KMS-11 (cell line): ENCODE measurements around the gene MMP10.

Experiments used
- H2AFZ ChIP-seq: fragments of 200-600 bp; sonication (generic); 2 replicates; pipeline ENCODE4 v1.6.1; 2016; ENCODE audit warnings: antibody characterized with exemption, mixed run types, low read depth
- H3K27ac ChIP-seq: fragments of 200-600 bp; sonication (generic); 2 replicates; pipeline ENCODE4 v1.6.1; 2016; ENCODE audit warnings: mild to moderate bottlenecking, mixed run types
- H3K27me3 ChIP-seq: fragments of 200-600 bp; sonication (generic); 2 replicates; pipeline ENCODE4 v1.6.1; 2017; ENCODE audit warnings: mild to moderate bottlenecking, low read depth, mixed run types, moderate library complexity; ENCODE audit not compliant: insufficient read depth
- H3K36me3 ChIP-seq: fragments of 200-600 bp; sonication (generic); 2 replicates; pipeline ENCODE4 v1.6.1; 2017; ENCODE audit warnings: mild to moderate bottlenecking, mixed run types; ENCODE audit not compliant: insufficient read depth
- H3K4me1 ChIP-seq: fragments of 200-600 bp; sonication (generic); 2 replicates; pipeline ENCODE4 v1.6.1; 2016; ENCODE audit warnings: mild to moderate bottlenecking, low read depth, mixed run types; ENCODE audit not compliant: poor library complexity, severe bottlenecking
- H3K4me2 ChIP-seq: fragments of 200-600 bp; sonication (generic); 2 replicates; pipeline ENCODE4 v1.7.0; 2016; ENCODE audit warnings: mild to moderate bottlenecking, mixed run types
- H3K4me3 ChIP-seq: fragments of 200-600 bp; sonication (generic); IDR thresholded peaks from 2 replicates; pipeline ENCODE4 v1.6.1; 2017; ENCODE audit warnings: low read depth, low read length, mixed read lengths; ENCODE audit not compliant: insufficient read depth
- H3K79me2 ChIP-seq: fragments of 200-600 bp; sonication (generic); 2 replicates; pipeline ENCODE4 v1.6.1; 2016; ENCODE audit warnings: low read depth, mixed run types; ENCODE audit not compliant: insufficient read depth
- H3K9ac ChIP-seq: fragments of 200-600 bp; sonication (generic); 2 replicates; pipeline ENCODE4 v1.6.1; 2016; ENCODE audit warnings: mild to moderate bottlenecking, mixed run types
- H4K20me1 ChIP-seq: fragments of 200-600 bp; sonication (generic); 2 replicates; pipeline ENCODE4 v1.6.1; 2016; ENCODE audit warnings: mild to moderate bottlenecking, mixed run types; ENCODE audit not compliant: insufficient read depth
- CTCF ChIP-seq: fragments of 200-600 bp; sonication (generic); conservative IDR thresholded peaks from 2 replicates; pipeline ENCODE4 v1.6.1; 2017; ENCODE audit warnings: low read depth, mild to moderate bottlenecking, antibody characterized with exemption, low read length, moderate library complexity, mixed read lengths

MMP10 gene

GRCh38 chr11:102807921-102808320 lies 27.5 kb upstream of the MMP10 start:
- no peaks in the 10 kb centered on the region for H3K79me2 ChIP-seq
- TF ChIP-seq CTCF, result no peak
- H3K27me3 ChIP-seq, result no peaks in the 10 kb centered on the region
- no peak overlapping the region for H3K27ac ChIP-seq
- no peaks in the 10 kb centered on the region for H3K36me3 ChIP-seq
- H4K20me1 ChIP-seq, result no peaks in the 10 kb centered on the region
- H3K4me3 ChIP-seq, result no peak overlapping the region
- no peak overlapping the region for H3K4me2 ChIP-seq
- H2AFZ ChIP-seq, result no peak overlapping the region
- H3K4me1 ChIP-seq, result no peaks in the 10 kb centered on the region
- H3K9ac ChIP-seq, result no peak overlapping the region

- Histone ChIP-seq H3K79me2 (no peaks in the 10 kb centered on the region), H3K27me3 (no peaks in the 10 kb centered on the region)
Measured at GRCh38 chr11:102806296-102806695, 25.9 kb upstream of the MMP10 start.

GRCh38 chr11:102802341-102802740 lies 21.9 kb upstream of the MMP10 start:
- Histone ChIP-seq H3K9ac (no peak overlapping the region), H3K27ac (no peak overlapping the region), H3K79me2 (no peaks in the 10 kb centered on the region), H3K4me1 (no peaks in the 10 kb centered on the region), H3K36me3 (no peaks in the 10 kb centered on the region), H4K20me1 (no peaks in the 10 kb centered on the region), H3K4me2 (no peak overlapping the region), H3K4me3 (no peak overlapping the region), H2AFZ (no peak overlapping the region), H3K27me3 (no peaks in the 10 kb centered on the region)
- TF ChIP-seq CTCF, result no peak

More at GRCh38 chr11:102806296-102806695, 25.9 kb upstream of the MMP10 start:
- Histone ChIP-seq H2AFZ (no peak overlapping the region), H3K27ac (no peak overlapping the region), H3K36me3 (no peaks in the 10 kb centered on the region), H4K20me1 (no peaks in the 10 kb centered on the region), H3K9ac (no peak overlapping the region), H3K4me3 (no peak overlapping the region), H3K4me2 (no peak overlapping the region), H3K4me1 (no peaks in the 10 kb centered on the region)
- TF ChIP-seq CTCF, result no peak

GRCh38 chr11:102800767-102801166 lies 20.3 kb upstream of the MMP10 start:
- no peaks in the 10 kb centered on the region for H4K20me1 ChIP-seq
- H3K36me3 ChIP-seq, result no peaks in the 10 kb centered on the region
- H2AFZ ChIP-seq, result no peak overlapping the region
- H3K4me1 ChIP-seq, result no peaks in the 10 kb centered on the region
- H3K4me3 ChIP-seq, result no peak overlapping the region
- no peak overlapping the region for H3K4me2 ChIP-seq
- no peaks in the 10 kb centered on the region for H3K79me2 ChIP-seq
- no peak overlapping the region for H3K9ac ChIP-seq
- H3K27me3 ChIP-seq, result no peaks in the 10 kb centered on the region
- no peak for TF ChIP-seq CTCF
- no peak overlapping the region for H3K27ac ChIP-seq
